Measurements from ENCODE around the gene DEGS2.
"Not testable (repeated sequence)": the region's sequence is repeated elsewhere in the genome, so short reads cannot be mapped to it uniquely, and the experiment has no call there.

Gene DEGS2

GRCh38 chr14:100178691-100179090 is 19.2 kb upstream of the DEGS2 start:
- no peak for DNase-seq (ENCODE audit: low read depth, low spot score)

GRCh38 chr14:100176811-100177327 is 17.4 kb upstream of the DEGS2 start:
- no peak for DNase-seq (ENCODE audit: low read depth, low spot score)

- DNase-seq (ENCODE audit: low read depth, low spot score) = no peak
These were observed 13.9 kb upstream of the DEGS2 start for GRCh38 chr14:100173353-100173752.

- DNase-seq (ENCODE audit: low read depth, low spot score) = no peak
These were observed 13.4 kb upstream of the DEGS2 start for GRCh38 chr14:100172811-100173210.

- DNase-seq (ENCODE audit: low read depth, low spot score) = no peak
These were observed 11.4 kb upstream of the DEGS2 start for GRCh38 chr14:100170880-100171279.

GRCh38 chr14:100168506-100168905 is 9.1 kb upstream of the DEGS2 start:
- DNase-seq (ENCODE audit: low read depth, low spot score) = no peak

- DNase-seq (ENCODE audit: low read depth, low spot score) = no peak
These were observed 6.5 kb upstream of the DEGS2 start for GRCh38 chr14:100165831-100166440.

GRCh38 chr14:100165376-100165775 is 5.9 kb upstream of the DEGS2 start:
- no peak for DNase-seq (ENCODE audit: low read depth, low spot score)

- no peak for DNase-seq (ENCODE audit: low read depth, low spot score)
These were observed 1.1 kb upstream of the DEGS2 start for GRCh38 chr14:100160534-100160916.

GRCh38 chr14:100159865-100160533 is 554 bp upstream of the DEGS2 start:
- DNase-seq (ENCODE audit: low read depth, low spot score) = no peak

- DNase-seq (ENCODE audit: low read depth, low spot score) = no peak
These were observed 815 bp downstream of the DEGS2 start for GRCh38 chr14:100158566-100159093.

GRCh38 chr14:100157548-100158232 is 1.8 kb downstream of the DEGS2 start:
- not testable (repeated sequence) for DNase-seq (ENCODE audit: low read depth, low spot score)

GRCh38 chr14:100156776-100157175 is 2.7 kb downstream of the DEGS2 start:
- DNase-seq (ENCODE audit: low read depth, low spot score) = no peak

- DNase-seq (ENCODE audit: low read depth, low spot score) = no peak
These were observed 3.5 kb downstream of the DEGS2 start for GRCh38 chr14:100155756-100156616.

- DNase-seq (ENCODE audit: low read depth, low spot score) = no peak
These were observed 4.3 kb downstream of the DEGS2 start for GRCh38 chr14:100155049-100155621.

GRCh38 chr14:100153560-100153959 is 5.9 kb downstream of the DEGS2 start:
- DNase-seq (ENCODE audit: low read depth, low spot score) = no peak

- no peak for DNase-seq (ENCODE audit: low read depth, low spot score)
These were observed 7.4 kb downstream of the DEGS2 start for GRCh38 chr14:100152091-100152490.

GRCh38 chr14:100150932-100151587 is 8.4 kb downstream of the DEGS2 start:
- DNase-seq (ENCODE audit: low read depth, low spot score) = no peak

GRCh38 chr14:100149851-100150611 is 9.4 kb downstream of the DEGS2 start:
- DNase-seq (ENCODE audit: low read depth, low spot score) = no peak
